GM18909 (cell line): ENCODE measurements around the gene ZSWIM6.

Experiments used
- ATAC-seq: cut with Tn5 transposase; IDR thresholded peaks from one replicate; pipeline ENCODE4 v1.9.1; 2021; ENCODE audit warnings: mild to moderate bottlenecking; ENCODE audit not compliant: unreplicated experiment, poor library complexity

ZSWIM6 gene

DNA sequence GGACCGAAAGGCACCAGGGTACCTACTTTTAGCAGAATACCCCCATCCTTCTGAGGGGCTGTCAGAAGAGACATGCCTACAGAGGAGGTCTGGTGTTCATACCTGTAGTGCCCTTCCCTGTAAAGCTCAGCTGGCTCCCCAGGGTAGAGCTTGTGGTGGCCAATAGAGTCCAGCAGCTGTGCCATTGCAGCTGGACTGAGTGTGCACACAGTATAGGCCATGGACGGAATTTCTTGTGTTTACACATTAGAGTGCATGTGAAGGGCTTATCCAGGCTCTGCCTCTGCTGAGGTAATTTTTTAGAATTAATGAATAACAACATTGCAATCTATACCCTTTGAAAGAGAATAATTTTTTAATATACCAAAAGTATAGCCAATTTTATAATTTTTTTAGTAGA, 191.0 kb downstream of the ZSWIM6 start:
- no peak for ATAC-seq

DNA sequence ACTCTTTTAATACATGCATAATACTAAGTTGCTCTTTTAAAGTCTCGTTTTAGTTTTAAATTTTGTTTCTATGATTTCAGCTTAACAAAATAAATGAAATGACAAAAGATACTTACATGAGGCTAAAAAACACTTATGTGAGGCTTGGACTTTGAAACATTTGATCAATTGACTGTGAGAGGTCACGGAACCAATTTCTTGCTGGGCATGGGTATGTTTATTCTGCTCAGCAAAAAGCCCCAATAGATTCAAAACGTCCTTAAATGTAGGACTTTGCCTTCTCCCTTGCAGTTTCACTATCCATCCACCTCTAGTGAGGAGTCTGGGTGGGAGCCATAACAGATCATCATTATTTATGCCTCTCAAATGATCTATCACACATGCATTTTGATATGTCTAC, 191.9 kb downstream of the ZSWIM6 start:
- ATAC-seq, result no peak

- ATAC-seq, result no peak
These were observed 193.6 kb downstream of the ZSWIM6 start for GRCh38 chr5:61525512-61526206.

- ATAC-seq, result no peak
These were observed 194.1 kb downstream of the ZSWIM6 start for GRCh38 chr5:61526207-61526519.

- no peak for ATAC-seq
These were observed 200.9 kb downstream of the ZSWIM6 start for GRCh38 chr5:61532983-61533382.

GRCh38 chr5:61534481-61535267, 202.6 kb downstream of the ZSWIM6 start:
- peak; percentile 91 for ATAC-seq

DNA sequence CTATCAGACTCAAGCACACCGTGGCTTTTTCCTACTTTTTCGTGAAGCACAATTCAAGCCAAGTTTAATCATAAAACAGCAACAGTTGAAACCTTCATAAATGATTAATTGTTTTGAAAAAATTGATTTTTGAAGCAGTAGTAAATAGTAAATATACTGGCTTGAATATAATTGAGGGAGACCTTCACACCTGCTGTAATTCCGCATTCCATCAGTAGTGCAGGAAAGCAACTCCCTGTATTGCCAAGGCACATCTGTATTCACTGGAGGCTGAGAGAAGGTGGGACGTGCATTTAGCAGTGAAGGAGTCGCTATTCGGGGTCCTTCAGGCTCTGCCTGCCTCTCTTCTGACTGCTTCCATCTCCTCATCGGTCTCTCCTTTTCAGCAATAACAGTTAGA, 203.8 kb downstream of the ZSWIM6 start:
- no peak for ATAC-seq

GRCh38 chr5:61536922-61537321, 204.9 kb downstream of the ZSWIM6 start:
- no peak for ATAC-seq

DNA sequence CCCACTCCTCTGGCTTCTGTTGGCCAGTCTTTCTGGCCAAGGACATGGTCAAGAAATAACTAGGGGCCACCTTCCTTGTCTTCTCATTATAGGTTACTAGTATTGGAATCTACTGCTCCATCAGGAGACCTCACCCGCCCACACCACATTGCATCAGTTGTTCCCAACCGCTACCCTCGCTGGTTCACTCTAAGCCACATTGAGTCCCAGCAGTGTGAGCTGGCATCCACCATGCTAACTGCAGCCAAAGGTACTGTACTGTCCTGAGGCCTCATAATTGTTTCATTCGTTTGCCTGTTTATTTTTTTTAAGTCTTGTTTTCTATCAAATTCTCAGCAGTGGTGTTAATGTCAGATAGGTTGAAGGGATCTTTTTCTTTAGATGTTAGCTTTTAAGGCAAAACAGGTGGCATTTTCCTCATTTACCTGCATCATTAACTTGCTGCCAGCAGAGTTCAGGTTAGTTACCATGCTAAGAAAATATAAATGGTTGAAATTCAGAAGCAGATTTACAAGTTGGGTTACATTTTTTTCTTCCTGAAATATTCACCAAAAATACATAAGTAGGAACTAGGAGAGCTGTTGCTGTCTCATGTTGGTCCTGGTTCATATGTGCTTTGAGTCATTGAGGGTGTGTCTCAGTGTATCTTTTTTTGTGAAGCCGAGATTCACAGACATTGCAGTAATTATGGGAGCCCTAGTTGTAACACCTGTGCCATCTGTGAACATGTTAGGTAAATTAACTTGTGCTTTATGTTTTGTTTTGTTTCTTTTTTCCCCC, 206.9 kb downstream of the ZSWIM6 start:
- no peak for ATAC-seq

GRCh38 chr5:61549530-61549929, 217.5 kb downstream of the ZSWIM6 start:
- no peak for ATAC-seq

DNA sequence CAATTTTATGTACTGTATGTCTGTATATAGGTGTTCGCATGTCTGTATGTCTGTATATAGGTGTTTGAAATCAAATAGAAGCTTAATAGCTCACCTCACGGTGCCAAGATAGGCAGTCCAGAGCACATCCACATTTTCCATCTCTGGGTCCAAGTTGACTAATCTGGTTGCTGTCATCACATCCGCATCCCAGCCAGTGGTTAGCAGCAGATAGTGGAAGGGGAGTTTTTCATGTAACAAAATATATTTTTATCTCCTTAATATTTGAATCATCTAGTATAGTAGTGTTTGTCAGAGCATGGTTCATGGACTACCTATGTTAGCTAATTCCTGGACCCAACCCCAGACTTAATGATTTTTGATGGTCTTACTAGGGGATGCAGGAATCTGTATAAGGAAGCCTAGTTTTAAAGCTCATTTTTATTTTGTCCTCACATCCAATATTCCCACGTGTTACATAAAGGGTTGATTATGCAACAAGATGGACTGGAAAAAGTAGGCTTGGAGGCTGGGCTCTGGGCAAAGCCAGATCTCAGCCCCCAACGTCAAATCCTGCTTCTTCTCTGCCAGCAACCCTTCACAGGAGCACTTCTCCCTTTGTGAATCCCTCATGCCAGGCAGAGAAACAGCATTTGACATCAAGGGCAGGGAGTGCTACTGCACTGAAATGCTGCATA, 219.7 kb downstream of the ZSWIM6 start:
- no peak for ATAC-seq

DNA sequence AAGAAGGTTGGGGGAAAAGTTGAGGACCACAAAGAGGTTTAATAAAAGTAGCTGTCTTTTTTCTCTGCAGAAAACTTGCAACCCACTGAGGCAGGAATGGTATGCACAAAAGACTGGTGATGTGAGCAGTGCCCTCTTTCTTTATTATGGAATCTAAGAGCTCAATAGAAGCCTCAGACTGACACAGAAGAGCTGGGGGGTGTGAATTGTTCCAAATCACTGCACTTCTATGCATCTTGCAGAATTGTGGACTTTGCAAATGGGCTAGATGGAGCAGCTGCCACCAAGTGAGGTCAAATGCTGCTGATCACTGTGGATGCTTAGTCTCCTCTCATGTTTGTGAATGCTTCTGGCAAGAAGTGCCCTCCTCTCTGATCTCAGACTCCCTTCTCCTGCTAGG, 227.1 kb downstream of the ZSWIM6 start:
- ATAC-seq, result no peak

DNA sequence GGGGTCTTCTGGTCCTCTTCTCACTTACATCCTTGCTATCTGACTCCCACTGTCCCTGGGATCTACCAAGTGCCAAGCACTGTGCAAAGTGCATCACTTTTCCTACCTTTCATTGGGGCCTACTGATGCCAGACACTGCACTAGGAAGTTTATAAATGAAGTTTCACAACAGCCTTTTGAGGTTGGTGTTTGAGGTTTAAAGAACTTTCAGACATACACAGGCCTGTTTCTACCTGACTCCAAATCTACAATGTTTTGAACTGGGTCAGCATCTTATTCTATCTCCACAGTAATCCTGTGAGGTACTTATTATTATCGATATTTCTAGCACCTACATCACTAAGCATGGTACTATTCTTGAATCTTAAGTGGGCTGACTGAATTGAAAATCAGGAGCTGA, 227.7 kb downstream of the ZSWIM6 start:
- no peak for ATAC-seq

- no peak for ATAC-seq
These were observed 231.3 kb downstream of the ZSWIM6 start for GRCh38 chr5:61563401-61563800.

DNA sequence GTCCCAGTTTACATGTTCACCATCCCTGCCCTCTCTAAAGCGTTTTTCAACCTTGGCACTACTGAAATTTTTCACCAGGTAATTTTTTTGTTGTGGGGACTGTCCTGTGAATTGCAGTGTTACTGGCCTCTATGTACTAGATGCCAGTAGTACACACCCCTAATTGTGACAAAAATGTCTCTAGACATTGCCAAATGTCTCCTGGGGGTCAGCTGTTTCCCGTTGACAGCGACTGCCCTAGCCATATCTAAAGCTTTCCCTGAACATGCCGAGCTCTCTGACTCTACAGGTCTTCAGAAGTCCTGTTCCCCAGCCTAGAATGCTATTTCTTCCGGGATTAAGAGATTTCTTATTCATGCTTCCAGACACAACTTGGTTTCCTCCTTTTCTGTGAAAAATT, 235.3 kb downstream of the ZSWIM6 start:
- no peak for ATAC-seq

GRCh38 chr5:61569353-61569752, 237.3 kb downstream of the ZSWIM6 start:
- no peak for ATAC-seq

GRCh38 chr5:61570767-61571166, 238.7 kb downstream of the ZSWIM6 start:
- no peak for ATAC-seq

DNA sequence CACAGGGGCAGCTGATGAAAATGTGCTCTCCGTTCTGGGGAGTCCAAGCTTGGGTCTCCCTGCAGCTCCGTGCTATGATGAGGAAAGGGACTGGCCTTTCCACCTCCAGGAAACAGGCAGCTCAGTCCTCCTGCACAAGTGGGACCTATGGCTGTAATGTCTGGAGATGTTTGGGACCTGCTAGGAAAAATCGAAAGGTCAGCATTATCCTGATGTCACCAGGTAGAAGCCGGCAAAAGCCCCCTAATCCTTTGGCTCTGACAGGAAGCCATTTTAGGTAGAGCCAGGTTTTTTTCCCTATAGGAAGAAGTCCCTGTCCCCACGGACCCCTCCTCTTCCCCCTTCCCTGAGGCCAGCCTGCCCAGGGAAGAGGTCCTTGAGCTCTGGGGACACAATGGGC, 240.9 kb downstream of the ZSWIM6 start:
- ATAC-seq, result no peak

DNA sequence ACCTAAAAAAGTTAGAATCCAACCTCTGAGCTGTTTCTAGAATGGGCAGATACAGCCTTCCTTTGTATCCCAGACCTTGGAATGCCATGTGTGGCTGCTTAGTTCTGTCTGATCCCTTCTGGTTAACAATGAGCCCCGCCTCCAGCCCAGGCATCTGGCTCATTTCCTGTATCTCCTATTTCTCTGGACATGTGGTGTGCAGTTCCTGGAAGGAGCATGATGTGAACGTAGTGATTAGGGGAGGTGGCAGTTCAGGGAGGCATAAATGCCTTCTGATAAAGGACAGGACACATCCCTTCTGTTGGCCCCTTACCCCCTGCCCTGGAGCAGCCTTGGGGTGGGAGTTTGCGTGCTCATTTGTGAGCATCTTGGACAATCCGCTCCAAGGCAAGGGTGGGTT, 243.0 kb downstream of the ZSWIM6 start:
- ATAC-seq, result no peak

DNA sequence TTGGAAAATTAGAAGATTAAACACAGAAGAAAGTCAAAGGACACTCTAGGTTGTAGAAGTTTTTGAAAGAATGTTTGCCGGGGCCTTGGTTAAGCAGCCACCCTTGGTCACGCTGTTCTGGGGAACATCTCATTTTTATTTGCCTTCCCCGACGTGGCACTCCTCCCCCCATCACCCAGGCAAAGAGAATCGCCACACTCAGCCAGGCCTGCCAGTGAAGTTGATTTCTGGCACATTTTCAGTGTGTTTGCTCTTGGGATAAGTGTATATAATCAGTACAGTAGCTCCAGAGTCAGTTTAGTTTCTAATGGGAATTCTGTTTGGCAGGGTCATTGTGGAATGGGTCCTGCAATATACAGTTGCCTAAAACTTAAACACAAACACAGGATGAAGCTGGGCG, 243.5 kb downstream of the ZSWIM6 start:
- no peak for ATAC-seq

GRCh38 chr5:61576556-61576955, 244.5 kb downstream of the ZSWIM6 start:
- no peak for ATAC-seq
